Middle frontal gyrus (tissue), 1 donor: ENCODE results near the gene CRYBA4.

Source experiments
- DNase-seq: peaks from one replicate; pipeline ENCODE4 v3.0.0-alpha.2; 2015; ENCODE audit warnings: low spot score; ENCODE audit errors: extremely low spot score

CRYBA4 gene

DNA sequence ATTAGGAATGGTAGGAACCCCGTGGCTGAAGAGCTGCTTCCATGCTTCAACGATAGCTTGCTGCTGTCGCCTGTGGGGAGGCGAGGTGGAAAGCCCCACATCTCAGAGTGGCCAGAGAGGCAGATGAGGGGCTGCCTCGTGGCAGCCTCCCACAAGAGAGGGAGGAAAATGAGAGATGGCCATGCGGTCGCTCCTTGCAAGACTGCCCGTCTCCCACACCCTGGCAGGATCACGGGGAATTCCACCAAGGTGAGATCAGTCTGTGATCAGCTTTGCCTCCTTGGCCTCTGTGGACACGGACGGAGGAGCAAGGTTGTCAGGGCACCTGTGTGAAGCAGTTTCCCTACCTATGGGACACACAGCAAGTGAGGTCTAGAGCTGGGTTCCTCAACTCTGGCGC lies 3.0 kb downstream of the CRYBA4 start:
- no peak for DNase-seq

DNA sequence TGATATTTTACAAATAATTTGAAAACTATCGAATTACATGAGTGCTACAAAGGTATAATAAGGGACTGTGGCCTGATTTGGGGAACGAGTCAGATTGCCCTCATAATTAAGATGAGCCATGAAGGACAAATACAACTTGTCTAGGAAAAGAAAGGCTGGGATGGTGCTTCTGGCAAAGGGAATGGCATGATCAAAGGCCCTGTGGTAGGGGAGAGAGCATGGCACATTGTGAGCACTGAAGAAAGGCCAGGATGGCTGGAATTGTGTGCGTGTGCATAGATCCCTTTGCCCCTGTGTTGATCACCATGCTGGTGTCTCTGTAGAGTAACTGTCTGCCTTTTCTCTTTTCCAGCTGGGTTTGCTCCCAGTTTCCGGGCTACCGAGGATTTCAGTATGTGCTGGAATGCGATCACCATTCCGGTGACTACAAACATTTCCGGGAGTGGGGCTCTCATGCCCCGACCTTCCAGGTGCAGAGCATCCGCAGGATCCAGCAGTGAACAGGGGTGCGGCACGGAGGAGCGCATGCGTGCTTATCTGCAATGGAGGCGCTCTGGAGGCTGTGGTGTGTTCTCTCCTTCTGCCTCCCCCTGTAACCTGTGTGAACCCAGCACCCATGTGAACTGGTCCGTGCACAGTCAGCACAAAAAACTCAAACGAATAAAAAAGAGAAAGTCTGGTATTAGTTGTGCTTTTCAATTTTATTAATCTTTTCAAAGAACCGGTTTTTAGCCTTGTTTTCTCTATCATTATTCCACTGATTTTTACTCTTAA lies 8.4 kb downstream of the CRYBA4 start:
- DNase-seq: no peak

GRCh38 chr22:26631282-26631681 lies 9.5 kb downstream of the CRYBA4 start:
- DNase-seq: no peak

DNA sequence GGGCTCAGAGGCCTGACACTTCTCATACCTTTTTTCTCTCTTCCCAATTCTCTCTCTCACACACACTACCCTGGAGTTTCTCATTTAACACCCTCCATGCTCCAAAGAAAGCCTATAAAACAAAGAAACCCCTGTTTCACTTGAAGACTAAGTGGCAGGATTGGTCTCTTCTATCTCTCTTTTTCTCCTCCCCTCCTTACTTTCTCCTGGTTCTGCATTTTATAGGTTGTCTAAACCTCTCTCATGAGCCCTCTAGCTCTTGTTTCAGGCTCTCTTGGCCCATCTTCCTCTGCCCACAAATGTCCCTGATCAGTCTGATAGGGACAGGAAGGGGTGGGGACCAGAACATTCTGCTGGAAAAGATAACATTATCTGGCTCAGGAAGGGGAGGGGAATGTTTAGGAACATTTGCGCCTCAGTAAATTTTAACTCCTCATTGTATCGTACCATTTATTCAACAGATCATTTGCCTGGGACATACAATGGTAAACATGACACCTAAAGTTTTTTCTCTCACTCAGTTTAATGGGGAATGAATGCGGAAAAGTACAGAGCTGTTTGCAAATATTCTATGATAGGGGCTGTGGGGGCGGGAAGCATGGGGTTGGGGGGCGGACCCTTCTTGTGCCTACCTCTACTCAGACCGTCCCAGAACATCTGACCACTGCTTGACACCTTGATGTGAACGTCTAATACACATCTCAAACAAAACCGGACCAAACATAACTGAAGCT lies 10.8 kb downstream of the CRYBA4 start:
- no peak for DNase-seq

- DNase-seq: no peak
Measured at GRCh38 chr22:26634189-26634588, 12.4 kb downstream of the CRYBA4 start.

DNA sequence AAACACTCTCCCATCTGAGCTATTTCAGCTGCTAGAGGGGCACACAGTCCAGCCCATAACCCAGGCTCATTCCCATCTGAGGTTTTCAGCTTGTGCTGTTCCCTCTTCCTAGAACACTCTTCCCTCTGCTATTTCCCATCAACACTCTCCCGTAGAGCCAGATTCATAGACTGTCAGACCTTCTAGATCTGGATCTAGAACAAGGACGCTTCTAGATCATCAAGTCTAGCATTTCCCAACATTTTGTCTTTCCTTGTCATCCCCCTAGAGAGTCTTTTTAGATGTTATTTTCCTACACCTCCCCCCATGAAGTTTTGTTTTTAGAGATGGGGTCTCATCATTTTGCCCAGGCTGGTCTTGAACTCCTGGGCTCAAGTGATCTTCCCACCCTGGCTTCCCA lies 13.4 kb downstream of the CRYBA4 start:
- no peak for DNase-seq

DNA sequence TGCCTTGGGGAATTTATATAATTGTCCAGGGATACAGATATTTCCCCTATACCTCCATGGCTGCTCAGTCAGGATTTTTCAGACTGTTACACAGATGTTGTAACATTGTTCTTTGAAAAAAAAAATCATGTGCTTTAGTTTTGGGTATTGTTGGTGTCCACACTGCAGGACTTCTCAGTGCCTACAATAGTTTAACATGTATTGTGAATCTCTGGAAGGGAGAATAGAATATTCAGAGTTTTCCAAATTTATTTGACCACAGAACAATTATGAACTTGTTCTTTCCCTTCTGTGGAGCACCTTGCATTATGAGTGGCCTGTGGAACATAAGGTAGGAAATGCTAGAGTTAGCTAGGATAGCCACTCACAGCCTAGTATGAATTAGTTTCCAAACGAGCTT lies 14.5 kb downstream of the CRYBA4 start:
- no peak for DNase-seq

- no peak for DNase-seq
Measured at GRCh38 chr22:26642465-26643417, 21.0 kb downstream of the CRYBA4 start.

GRCh38 chr22:26643418-26644100 lies 21.8 kb downstream of the CRYBA4 start:
- DNase-seq: no peak

DNA sequence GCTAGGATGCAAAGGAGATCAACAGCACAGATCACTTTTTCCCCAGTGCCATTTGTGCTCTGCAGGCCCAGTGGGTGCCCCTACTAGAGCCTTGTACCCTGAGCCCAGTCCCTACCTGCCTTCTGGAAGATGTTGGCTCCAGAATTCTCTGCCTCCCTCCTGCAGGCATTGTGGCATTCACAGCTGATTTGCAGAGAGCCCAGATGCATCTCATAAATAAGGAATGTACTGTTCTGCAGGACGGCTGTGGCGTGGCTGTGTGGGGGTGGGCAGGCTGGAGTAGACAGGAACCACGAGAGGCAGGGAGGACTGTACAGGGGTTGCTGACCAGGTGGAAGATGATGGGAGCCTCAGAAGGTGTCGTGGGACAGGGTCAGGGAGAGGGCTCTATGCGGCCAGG lies 24.4 kb downstream of the CRYBA4 start:
- DNase-seq: no peak

GRCh38 chr22:26648011-26648497 lies 26.3 kb downstream of the CRYBA4 start:
- DNase-seq: no peak

DNA sequence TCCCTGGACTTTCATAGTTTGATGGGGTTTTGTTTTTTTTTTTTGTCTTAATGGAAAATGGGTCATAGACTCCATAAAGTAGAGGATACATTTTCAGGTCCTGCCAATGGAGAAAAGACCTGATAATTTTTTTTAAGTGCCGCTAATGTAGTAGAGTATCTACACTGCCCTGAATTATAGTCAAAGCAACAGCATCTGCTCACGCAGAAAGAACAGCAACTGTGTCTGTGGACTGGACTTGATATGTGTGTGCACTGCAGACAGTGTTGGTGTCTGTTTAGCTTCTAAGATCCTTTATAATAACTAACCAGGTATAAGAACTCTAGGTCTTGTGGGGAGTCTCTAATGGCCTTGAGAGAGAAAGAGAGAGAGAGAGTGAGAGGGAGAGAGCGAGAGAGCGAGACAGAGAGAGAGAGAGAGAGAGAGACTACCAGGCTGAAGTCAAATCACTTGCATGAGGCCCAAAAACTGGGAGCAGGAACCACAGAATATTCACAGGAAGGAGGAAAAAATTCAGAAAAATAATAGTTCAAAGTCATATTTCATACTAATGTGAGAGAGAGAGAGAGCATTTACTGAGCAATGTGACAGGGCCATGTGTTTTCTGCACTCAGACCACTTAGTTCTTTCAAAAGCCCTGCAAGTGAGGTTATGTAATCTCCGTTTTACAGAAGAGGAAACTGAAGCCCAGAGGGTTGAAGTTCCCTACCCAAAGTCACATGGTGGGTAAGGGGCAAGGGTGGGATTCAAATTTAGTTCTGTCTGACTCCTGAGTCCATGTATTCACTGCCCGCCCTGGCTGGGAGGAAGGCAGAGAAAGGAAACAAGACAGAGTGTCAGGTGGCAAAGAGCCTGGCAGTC lies 27.0 kb downstream of the CRYBA4 start:
- no peak for DNase-seq

DNA sequence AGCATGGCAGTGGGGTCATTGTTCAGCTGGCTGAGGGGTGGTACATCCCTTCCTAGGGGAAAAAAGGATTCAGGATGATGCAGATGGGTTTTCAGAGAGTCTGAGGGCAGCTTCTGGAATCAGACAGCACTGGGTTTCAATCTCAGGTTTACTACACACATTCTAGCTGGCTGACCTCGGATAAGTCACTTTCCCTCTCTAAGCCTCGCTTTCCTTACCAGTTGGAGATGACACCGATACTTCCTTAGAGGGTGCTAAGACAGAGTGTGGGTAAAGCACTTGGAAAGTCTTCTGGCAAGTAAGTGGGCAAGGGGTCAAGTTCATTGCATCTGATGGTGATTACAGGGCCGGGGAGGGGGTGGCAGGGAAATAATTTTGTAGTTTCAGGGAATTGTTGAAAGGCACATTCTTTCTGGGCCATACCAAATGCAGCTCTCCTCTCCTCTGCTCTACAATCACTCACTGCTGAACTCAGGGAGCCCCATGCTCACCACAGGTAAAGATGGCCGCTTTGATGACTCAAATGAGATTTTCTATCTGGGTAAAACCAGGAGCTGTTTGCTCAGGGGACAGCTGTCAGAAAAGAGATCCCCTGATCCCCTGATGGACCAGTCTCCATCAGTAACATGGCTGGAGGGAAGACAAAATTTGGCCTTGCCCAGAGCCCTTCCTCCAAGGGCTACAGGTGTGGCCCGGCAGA lies 29.1 kb downstream of the CRYBA4 start:
- DNase-seq: no peak

GRCh38 chr22:26651815-26652214 lies 30.1 kb downstream of the CRYBA4 start:
- no peak for DNase-seq

DNA sequence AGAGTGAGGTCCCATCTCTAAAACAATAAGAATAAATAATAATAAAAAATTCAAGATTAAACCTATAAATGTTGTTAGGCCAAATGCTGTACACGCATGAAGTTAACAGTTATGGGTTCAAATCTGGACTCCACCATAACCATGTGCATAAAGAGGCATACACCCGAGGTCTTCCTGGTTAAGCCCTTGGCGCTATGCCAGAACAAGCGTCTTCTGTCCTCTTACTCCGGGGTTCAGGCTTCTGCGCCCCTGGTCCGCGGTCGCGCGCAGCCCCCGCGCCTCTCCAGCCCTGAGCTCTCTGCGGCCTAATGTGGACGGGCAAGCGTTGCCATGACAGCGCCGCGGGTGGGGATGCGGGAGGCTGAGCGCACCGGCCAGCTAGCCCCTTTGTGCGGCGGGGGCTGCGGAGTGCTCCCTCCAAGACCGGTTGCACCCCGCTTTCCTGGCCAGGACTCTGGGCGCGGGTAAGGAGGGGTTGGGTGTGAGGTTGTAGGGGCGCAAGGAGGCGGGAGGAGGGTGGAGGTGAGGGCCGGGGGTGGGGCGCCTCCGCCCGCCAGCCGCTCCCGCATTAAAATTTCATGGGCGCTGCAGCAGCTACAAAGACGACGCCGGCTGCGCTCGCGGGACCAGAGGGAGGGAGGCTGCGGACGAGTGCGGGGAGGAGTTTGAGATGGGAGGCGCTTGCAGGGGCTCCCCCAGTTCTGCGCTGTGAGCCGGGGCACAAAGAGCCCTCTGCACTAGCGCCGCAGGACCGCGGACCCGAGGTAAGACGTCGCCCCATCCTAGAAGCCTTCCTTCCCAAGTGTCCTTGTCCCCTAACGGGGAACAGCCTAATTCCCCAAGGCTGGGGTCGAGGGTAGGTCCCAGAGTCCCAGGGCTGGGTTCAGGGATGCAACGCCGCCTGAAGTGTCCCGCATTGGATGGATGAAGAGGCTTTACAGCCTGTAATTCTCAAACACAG lies 35.4 kb downstream of the CRYBA4 start, which contains the start of gene MIAT:
Gene MIAT (plus strand): TSS at position 698 of the 961 bp plus-strand sequence.
- no peak for DNase-seq

GRCh38 chr22:26658161-26658560 lies 36.4 kb downstream of the CRYBA4 start:
- DNase-seq: no peak

DNA sequence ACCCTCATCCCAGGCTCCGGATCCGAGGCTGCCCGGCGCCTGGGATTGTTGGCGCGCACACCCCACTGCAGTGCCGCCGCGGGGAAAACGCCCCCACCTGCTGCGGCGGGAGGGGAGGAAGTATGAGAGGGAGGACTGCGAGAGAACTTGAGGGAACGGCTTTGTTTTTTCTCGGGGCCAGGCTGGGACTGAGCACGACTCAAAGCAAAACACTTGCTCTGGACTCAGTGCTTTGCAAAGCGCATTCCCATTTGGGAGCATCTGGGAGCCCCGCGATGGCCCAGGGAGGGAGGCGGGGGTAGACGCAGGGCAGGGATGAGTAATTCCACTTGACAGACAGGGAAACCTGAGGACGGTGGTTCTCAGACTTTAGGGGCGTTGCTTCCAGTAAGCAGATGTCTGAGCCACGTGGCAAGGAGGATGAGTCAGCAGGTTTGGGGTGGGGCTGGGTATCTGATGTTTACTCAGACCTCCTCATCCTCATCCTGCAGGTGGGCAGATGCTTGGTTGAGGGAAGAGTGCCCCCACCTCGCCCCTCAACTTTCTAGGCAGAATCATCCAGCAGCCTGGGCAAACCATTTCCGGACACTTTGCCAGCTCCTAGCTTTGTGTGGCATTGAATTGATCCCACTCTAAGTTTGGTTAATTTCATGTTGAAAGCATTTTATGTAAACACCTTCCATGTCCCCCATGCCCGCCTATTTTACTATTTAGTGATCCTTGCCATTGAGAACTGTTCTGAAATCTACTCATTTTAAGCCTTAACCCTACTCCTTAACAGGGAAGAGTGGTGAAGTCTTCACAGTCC lies 37.1 kb downstream of the CRYBA4 start:
- no peak for DNase-seq
